Measurements from ENCODE around the gene OGDH.
A peak's percentile ranks its signal among the peaks of the same experiment; 100 is the strongest.

Gene OGDH

DNA sequence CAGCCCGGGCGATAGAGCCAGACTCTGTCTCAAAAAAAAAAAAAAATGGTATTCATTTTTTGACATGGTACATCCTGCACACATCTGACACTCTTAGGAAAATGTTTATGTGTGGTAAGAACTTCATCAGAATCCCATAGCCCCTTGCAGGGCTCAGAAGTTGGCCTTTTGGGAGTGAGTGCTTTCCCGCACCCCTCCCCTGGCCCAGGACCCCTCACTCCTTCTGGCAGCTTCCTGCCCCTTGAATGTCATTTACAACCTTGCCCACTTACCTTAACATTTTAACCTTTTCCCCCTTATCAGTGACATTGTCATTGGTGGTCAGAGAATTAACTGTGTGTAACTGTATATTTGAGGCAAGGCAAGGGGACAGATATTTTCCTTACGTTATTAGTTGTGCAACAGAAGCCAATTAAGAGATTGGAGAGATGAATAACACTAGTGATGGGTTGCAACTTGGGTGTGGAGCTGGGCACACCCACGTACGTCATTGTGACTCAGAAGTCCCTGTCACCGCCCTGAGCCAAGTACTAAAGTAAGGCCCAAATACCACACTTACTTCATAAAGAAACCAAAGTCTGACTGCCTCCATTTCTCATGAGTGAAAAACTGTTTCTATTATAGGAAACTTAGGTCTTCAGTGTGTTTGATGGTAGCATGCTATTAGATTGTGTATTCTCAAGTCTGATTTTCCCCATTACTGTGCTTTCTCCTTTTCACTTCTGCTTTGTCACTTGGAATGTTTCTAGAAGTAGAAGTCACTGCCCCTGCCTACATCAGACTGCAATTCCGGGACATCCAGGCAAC is 31.6 kb downstream of the OGDH start:
- DNase-seq (ENCODE audit: low read depth in 2 of 2) = peak in 1 of 2 experiments; percentile 36

DNA sequence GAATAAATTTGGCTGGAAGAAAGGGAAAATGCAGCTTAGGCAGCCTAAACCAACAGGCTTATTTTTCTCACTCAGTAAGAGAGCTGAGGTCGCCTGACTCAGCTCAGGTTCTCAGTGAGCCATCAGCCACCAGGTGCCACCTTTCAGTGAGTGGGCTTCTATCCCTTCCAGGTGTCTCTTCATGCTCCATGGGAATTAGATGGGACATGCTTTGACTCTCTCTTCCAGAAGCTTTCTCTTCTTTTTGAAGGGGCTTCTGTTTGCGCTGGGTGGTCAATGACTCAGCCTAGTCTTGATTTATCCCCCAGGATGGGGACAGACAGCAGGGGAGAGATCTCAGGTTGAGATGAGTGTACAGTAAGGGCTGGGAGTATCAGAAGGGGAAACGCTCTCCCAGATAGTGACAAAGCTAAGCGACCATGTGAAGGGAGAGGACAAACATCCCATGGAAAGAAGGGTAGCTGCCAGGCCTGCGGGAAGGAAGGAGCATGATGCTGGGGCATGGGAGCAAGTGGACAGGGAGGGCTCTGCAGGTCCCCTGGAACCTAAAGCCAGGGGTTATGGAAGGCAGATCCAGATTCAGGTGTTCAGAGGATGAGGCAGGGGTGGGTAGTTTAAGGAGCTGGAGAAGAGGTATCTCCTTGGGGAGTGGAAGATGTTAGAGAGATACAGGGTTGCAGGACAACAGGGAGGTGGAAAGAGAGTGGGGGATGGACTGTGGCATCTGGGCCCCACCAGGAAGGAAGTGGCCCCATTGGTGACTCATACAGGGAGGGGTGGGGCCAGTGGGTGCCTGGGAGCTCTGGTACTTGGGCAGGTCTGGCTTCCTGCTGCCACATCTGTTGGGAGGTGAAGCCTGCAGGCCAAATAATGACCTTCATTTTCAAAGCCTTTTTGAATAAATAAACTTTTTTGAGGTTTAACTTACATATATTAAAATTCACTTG is 32.5 kb downstream of the OGDH start:
- peak in 1 of 2 experiments; percentile 43 for DNase-seq (ENCODE audit: low read depth in 2 of 2)

DNA sequence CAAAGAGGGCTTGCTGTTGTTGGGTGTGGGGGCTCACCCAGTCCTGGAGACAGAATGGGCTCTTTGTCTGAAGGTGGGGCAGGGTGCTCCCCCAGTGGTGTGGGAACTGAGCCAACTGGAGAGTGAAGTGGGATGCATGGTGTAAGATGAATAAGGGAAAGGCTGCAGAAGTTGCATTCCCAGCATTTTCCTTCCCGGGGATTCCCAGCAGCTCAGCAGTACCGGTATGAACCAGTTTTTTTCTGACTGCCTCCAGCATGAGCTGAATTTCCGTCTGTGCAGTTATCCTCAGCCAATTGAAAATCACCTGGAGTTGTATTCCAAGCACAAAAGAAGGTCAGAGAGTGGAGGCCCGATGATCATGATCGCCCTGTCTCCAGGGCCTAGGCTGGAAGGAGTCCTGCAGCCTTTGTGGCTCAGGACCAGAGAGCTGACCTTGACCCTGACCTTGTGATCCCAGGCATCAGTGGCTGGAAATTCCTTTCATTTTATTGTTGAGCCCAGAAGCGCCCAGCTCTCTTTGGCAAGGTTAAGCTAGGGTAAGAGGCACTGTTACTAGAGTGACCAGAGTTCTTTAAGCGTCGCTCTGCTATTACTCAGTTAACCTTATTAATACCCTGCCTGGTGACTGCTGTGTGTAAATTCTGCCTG is 33.4 kb downstream of the OGDH start:
- peak; percentile 65 to 67 for DNase-seq (ENCODE audit: low read depth in 2 of 2)

DNA sequence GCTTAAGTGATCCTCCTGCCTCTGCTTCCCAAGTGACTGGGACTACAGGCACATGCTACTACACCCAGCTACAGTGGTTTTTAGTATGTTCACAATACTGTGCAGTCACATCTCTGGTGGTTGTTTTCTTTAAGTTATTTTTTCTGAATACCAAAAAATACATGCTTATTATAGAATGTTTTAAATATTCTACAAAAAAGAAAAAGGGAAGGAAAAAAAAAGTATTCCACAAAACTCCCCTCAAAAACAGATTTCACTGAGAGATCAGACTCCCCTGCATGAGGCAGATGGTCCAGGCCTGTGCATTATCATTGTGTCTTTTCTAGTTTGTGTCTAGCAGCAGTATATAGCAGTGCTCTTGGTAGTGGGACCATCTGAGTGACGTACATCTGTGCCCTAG is 36.8 kb downstream of the OGDH start:
- no peak for DNase-seq (ENCODE audit: low read depth in 2 of 2)

DNA sequence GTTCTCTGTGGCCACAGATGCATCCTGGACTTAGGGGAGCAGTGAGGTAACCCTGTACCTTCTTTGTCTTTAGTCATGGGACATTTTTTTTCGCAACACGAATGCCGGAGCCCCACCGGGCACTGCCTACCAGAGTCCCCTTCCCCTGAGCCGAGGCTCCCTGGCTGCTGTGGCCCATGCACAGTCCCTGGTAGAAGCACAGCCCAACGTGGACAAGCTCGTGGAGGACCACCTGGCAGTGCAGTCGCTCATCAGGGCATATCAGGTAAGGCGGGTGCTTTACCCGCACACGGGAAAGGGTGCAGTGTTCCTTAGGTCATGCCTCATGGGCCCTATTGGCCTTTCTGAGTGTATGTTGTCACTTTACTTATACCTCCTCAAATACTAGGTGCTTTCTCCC is 38.8 kb downstream of the OGDH start:
- no peak for DNase-seq (ENCODE audit: low read depth in 2 of 2)

DNA sequence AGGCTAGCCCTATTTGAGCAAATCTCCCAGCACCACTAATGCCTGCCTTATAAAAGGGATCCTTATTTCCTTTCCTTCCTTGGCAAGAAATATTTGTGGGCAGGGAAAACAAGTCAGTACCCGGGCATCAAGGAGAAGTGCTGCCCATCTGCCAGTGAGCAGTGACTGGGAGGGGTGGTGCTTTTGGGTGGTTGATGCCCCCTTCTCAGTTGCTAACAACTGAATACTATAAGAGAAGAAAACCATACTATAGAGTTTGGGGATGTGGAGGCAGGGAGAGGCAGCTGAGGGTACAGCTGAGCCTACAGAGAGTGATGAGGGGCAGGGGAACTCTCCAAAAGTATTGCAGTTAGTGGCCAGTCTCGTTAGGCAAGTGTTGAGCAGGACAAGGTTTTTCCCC is 39.3 kb downstream of the OGDH start:
- no peak for DNase-seq (ENCODE audit: low read depth in 2 of 2)

DNA sequence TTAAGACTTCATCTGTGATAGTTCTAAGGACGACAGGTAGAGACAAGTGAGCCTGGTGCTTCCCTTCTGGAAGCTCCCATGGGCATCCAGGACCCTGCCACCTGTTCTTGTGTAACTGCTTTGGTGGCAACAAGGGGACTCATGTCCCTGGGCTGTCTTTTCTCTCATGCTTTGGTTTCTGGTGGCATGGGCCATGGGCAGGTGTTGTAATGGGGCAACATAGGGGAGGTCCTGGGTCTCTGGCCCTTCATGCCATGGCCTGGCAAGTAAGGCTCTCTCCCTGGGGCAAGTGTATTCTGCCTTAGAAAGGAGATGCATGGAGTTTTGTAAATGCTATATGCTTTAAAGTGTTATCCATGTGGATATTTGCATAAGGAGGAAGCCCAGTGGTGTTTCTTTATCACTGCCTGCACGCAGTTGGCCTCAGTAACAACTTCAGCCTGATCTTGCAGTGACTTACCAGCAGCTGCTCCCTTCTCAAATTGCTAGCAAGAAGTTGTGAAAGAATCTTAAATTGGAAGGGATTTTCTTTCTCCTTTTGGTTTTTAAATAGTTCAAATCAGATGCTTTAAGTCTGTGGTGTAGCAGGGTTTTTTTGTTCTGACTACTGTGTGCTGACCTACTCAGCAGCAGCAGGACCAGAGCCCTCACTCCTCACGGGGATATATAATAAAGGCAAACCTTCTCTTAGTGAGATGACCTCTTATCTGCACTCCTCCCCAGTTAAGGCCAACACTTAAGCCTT is 39.9 kb downstream of the OGDH start:
- DNase-seq (ENCODE audit: low read depth in 2 of 2) = no peak

DNA sequence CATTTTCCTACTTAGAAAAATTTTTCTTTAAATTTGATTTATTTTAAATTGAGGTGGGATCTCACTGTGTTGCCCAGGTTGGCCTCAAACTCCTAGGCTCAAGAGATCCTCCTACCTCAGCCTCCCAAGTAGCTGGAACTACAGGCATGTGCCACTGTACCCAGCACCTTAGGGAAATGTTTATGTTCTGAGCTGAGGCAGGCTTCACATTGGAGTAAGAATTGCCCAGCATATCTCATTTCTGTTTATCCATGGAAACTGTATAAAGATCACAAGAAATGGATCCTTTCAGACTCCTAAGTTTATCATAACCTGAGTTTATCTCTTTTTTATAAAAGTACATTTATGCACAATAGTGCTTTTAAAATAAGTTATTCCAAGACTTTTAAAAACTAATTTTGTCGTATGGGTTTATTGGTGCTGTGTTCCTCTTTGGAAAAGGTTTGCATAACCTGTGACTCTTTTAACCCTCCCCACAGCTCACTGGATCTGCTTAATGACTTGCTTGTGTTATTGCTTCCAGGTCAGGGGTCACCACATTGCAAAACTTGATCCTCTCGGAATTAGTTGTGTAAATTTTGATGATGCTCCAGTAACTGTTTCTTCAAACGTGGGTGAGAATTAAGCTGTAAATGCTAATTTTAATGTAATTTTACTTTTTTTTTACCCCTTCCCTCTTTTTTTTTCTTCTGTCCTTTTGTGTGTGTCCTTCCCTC is 40.7 kb downstream of the OGDH start:
- no peak for DNase-seq (ENCODE audit: low read depth in 2 of 2)

DNA sequence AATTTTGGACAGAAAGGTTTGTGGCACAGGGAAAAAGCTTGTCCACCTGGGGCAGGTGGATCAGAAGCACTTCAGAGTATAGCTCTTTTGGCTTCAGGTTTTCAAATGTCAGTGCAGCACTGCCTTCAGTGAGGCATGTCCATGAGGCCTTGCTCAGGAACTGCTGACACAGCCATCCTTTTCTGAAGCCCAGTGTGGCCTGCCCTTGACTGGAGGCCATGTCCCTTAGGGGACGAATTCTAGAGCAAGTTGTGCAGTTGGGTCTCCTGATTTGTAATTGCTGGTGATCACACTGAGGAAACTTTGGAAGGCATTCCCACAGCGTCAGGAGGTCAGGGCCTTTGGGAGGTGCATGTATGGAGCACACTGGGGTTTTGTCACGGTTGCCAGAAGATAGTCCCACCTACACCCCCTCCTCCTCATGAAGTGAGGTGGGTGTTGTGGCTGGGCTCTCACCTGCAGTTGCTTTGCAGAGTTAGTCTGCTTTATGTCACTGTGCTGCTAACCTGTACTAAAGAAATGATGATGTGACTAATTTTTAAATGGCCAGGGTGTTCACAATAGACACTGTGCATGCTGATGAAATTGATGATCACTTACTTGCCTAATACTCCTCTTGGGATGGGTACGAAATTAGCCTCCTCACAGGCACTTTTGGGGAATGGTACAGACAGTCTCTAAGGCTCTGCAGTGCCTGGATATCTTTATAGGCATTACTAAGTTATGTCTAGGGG is 41.7 kb downstream of the OGDH start:
- no peak for DNase-seq (ENCODE audit: low read depth in 2 of 2)

DNA sequence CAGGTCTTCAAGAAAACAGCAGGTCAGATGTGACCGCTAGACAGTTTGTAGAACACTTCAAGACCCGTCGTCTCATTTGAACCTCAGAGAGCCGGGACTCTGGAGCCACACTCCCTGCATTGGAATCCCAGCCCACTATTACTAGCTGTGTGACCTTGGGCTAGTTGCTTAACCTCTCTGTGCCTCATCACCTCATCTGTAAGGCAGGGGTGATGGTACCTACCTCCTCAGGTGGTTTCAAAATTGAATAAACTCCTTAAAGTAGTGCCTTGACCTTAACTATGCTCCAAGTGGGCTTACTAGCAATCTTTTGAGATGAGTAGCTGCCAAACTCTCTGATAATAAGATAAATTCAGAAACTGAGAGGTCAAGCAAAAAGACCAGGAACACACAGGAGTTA is 43.8 kb downstream of the OGDH start:
- DNase-seq (ENCODE audit: low read depth in 2 of 2) = no peak

DNA sequence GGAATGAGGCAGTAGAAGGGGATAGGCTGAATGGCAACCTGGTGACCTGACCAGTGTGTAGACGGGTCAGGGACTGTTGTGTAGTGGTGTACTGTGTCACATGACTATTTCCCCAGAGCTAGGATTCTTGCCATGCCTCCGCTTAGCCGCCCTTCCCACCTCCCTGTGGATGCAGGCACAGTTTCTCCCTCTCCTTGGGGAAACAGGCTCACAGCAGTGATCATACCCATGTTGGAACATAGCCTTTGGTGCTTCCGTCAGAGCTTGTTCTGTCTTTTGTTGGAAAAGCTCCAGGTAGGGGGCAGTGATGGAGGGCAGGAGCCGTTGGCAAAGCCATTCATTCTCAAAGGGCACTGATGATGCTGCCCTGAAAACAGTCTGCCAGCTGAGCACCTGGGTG is 44.3 kb downstream of the OGDH start:
- no peak for DNase-seq (ENCODE audit: low read depth in 2 of 2)

DNA sequence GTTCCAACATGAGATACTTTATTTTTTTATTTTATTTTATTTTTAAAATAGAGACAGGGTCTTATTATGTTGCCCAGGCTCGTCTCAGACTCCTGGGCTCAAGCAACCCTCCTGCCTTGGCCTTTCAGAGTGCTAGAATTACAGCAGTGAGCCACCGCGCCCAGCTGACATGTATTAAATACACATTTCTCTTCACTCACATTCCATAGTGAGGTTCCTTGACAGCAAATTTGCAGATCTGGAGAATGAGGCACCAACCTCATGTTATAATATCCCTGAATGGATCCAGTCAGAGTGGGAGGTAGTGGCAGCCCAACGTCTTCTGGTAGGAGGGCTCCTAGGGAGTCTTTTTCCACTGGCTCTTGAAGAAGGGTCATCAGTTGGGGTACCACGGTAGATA is 46.1 kb downstream of the OGDH start:
- DNase-seq (ENCODE audit: low read depth in 2 of 2) = no peak

DNA sequence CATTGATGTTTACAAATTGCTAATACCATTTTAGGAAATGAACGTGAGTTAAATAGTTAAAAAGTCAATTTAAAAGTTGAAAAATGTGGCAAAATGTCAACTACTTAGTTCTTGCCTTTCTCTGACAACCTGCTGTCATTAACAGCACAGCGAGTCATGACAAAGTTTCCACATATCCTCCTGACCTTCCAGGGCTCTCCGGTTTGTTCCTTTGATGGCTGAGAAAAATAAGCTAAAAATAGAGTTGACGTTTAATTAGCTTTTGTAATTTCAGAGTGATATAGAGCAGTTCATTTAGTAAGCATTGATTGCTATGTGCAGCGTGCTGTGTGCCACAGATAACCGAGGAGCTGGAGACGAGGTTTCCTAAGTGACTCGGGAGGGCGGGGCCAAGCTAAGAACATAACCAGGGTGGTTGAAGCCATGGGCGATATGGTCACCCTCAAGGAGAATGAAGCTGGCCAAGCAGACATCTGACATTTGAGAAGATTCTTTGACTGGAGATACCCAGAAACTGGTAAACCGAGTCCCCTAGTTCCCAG is 47.9 kb downstream of the OGDH start:
- no peak for DNase-seq (ENCODE audit: low read depth in 2 of 2)

DNA sequence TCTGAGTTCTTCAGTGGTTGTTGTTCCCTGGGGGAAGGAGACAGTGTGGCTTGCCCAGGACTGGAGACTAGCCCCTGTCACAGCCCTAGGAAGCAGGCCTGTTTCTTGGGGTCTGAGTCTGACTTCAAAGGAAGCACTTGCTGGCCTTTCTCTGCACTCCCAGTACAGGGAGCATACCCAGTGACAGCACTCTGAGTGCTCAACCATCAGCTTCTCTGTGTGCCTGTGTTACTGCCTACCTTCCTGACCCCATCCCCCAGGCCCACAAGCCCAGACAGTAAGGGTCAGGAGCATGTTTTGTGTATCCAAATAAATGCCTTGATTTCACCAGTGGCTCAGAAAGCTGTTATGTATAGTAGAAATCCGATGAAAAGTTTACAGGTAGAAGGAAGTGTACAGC is 48.9 kb downstream of the OGDH start:
- no peak for DNase-seq (ENCODE audit: low read depth in 2 of 2)

DNA sequence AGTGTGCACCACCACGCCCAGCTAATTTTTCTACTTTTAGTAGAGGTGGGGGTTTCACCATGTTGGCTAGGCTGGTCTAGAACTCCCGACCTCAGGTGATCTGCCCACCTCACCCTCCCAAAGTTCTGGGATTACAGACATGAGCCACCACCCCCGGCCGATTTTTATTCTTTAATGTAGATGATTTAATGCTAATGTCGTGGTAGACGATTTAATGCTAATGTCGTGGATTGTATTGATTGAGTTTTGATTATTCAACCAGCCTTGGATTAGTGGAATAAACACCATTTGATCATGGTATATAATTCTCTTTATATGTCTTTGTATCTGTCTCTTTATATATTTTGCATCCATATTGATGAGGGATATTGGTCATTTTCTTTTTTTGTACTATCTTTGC is 52.6 kb downstream of the OGDH start:
- no peak for DNase-seq (ENCODE audit: low read depth in 2 of 2)

DNA sequence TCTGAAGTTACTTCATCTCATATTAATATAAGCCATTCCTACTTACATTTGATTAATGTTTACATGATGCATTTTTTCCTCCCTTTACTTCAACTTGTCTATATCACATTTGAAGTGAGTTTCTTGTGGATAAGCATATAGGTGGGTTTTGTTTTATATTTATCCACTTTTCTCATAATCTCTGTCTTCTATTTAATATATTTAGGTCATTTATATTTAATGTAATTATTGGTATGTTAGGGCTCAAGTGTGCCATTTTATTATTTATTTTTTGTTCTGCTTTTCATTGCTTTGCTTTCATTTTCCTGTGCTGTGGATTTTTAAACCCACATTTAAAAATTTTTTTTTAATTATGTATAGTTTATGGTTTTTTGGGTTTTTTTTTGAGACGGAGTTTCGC is 54.8 kb downstream of the OGDH start:
- DNase-seq (ENCODE audit: low read depth in 2 of 2) = no peak

DNA sequence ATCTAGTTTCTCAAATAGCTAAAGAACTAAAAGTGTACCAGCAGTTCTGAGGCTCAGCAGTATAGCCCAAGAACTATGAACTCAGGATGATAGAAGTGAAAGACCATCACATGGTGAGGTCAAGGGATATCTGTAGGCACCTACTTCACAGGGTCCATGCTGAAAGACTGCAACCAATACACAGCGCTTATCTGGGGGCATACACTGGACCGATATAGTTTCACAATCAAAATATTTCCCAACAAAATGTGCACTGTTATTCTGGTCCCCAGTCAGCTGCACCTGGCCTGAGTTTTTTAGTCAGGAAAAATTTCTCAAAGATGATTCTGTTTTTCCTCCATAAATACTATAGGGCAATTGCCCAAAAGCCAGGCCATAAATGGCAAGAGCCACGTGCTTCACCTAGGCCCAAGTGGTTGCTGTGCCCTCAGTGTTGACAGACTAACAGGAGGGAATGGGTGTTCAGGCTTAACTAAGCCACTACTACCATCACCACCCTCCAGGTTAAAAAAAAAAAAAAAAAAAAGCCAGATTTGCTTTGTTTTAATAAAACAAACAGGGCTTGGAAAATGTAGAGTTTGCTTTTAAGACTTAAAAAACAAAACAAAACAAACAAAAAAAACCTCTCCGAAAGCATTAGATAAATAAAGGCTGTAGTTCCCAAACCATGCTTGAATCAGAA is 58.5 kb downstream of the OGDH start:
- DNase-seq (ENCODE audit: low read depth in 2 of 2) = no peak

DNA sequence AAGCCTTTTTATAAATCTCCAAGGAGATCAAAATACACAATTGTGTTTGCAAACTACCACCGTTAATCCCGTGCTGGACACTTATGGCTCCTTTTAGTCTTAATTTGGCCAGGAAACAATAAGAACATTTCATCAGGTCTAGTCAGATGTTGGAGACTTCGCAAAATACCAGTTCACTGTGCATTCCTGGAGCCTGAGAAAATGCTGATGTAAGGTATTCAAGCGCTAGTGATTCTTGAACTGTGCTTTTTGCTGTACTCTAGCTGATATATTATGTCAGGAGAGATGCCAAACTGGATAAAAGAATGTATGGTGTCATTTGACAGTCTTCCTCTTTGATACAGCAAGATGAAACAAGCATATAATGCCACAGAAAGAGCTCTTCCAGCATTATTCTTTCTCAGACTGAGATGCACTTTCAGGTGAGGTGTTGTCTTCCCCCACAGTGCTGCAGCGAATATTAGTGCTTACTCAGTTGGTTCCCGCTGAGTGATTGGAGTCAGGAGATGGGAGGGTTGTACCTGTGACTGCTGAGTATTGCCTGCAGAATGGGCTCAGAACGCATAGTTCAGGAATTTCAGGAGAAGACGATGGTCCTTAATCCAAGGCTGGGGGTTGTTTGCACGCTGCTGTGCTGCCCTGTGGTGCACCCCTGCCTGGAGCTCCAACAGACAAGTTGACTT is 59.2 kb downstream of the OGDH start:
- peak; percentile 60 to 66 for DNase-seq (ENCODE audit: low read depth in 2 of 2)

DNA sequence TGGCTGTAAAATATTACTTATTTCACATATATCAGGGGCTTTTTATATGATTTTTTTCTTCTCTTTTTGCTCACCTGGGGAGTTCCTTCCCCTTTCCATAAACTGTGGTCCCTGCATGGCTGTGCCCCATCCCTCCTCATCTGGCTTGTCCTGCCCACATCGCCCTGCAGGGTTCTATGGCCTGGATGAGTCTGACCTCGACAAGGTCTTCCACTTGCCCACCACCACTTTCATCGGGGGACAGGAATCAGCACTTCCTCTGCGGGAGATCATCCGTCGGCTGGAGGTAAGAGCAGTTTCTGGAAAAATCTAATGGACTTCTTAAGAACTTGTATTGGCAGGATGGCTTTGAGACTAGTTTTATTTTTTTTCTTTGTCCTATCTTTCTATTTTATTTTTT is 60.1 kb downstream of the OGDH start:
- DNase-seq (ENCODE audit: low read depth in 2 of 2) = no peak
